Activated T-cell treated with anti-CD3 and anti-CD28 coated beads for 1 hour (primary cell): ENCODE data around the gene MICAL2.

Source experiments
- DNase-seq: peaks from one replicate; pipeline ENCODE4 v3.0.0-alpha.2; 2020; ENCODE audit warnings: low read depth

Gene MICAL2

GRCh38 chr11:12098601-12099000, 11.8 kb upstream of the MICAL2 start:
- no peak for DNase-seq

GRCh38 chr11:12099132-12099873, 11.1 kb upstream of the MICAL2 start:
- no peak for DNase-seq

DNA sequence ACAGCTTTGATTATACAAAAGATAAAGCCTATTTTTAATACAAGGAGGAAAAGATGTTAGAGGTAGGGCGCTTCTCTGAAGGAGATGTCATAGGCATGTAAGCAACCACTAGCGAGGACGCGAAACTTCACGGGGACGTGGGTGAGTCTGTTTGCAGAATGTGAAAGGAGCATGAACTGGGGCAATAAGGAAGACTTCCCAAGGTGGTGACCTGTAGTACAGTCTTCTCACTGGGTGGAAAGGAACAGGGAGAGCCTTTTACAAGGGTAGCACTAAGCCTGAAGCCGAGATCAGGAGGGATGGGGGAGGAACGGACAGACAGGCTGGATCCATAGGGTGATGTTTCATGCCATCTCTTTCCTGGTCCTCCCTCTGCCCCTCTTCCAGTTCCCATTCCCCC, 10.0 kb upstream of the MICAL2 start:
- DNase-seq: no peak

GRCh38 chr11:12100841-12101242, 9.5 kb upstream of the MICAL2 start:
- no peak for DNase-seq

- no peak for DNase-seq
Observed at GRCh38 chr11:12101318-12101717, 9.1 kb upstream of the MICAL2 start.

DNA sequence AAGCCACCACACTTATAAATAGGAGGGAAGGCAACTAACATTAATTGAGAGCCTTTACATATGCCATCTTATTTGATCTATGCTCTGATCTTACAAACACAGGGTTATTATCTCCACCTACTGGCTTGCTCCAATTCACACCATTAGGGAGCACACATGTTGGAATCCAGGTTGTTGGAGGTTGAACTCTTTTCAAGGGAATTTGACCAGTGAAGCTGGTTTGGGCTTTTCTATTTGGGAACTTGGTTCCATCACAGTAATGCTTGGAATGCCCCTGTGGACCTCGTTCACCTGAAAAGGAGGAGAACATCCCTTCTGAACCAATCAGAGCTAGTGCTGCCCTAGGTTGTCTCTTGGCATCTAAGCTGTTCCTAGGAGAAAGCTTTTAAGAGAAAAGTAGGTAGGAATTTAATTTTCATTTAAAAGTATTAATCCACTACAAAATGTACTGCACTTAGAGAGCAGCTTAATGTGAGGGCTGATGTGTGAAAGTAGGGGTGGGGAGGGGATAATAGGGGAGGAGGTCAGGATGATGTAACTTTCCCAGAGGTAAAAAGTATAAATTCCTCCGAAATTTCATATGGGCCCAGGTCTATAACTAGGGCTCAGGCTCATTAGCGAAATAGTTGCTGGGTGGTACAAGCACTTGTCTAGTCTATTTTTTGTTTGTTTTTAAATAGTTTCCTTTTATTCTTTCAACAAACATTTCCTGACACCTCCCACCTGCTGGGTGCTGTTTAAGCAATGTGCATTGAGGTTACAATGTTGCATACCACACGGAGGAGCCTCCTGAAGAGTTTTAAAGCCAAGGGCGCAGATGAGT, 7.6 kb upstream of the MICAL2 start:
- DNase-seq: no peak

GRCh38 chr11:12103411-12104225, 6.8 kb upstream of the MICAL2 start:
- DNase-seq: no peak

DNA sequence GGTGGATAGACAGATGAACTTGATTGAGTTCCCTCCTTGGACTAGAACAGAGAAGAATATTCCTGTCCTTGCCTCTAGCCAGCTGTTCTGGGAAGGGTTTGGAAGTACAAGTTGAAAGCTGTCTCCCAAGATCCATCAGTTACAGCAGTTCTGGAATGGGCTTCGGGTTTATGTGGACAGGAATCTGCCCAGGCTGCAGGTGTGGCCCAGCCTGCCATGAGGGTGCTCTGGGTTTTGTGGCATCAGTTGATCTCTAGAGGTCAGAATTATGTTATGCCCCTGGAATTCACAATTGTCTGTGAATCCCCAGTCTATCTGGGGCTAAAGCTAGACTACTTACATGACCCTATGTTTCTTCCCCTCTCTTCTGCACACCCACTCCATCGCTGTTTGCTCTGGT, 4.9 kb upstream of the MICAL2 start:
- no peak for DNase-seq

GRCh38 chr11:12106101-12106500, 4.3 kb upstream of the MICAL2 start:
- no peak for DNase-seq

- DNase-seq: no peak
Observed at GRCh38 chr11:12106501-12106900, 3.9 kb upstream of the MICAL2 start.

DNA sequence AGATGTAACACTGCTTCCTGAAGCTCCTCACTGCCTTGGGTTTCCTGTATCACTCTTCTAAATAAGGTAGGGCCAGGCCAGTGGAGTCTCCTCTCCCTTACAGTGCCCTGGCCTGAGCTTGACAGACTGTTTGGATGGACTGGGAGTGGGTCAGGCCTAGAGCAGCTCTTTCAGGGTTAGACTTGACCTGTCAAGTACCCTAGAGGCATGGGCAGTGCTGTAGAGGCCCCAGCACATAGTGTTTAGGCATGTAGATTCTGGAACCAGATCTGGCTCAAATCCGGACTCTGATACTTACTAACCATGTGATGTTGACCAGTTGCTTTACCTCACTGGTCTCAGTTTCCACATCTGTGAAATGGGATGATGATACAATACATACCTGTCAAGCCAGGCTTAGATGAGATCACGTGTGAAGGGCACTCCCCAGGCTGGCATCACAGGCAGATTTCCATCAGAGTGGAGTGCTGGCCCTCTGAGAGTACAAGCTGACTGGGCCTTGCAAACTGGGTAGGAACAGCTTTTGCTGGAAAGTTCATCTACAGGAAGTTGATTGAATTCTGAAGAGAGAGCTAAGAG, 1.4 kb upstream of the MICAL2 start:
- no peak for DNase-seq

DNA sequence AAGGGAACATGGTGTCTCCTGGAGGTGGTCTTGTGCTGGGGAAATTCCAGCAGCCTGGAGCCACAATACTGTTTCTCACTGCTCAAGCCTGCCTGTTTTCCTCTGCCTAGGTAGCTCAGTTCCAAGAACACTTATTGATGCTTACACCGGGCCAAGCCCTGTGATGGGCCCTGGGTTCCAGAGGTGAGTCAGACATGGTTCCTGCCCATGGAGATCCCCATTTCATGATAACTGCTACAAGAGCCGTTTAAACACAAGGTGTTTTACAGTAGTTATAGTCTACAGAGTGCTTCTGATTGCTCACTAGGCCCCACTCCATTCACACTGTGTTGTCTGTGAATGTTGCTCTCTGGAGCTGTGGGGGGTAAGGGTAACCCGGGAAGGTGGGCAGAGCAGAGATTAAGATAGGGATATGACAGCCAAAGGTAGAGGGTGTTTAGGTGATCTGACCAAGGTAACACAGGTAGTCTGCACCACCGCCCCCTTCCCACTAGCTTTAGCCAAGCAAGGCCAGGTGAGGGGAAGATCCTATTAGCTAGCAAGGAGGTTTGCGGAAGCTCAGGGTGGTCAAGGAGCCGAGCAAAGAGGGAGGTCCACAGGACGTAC, 696 bp upstream of the MICAL2 start:
- no peak for DNase-seq

DNA sequence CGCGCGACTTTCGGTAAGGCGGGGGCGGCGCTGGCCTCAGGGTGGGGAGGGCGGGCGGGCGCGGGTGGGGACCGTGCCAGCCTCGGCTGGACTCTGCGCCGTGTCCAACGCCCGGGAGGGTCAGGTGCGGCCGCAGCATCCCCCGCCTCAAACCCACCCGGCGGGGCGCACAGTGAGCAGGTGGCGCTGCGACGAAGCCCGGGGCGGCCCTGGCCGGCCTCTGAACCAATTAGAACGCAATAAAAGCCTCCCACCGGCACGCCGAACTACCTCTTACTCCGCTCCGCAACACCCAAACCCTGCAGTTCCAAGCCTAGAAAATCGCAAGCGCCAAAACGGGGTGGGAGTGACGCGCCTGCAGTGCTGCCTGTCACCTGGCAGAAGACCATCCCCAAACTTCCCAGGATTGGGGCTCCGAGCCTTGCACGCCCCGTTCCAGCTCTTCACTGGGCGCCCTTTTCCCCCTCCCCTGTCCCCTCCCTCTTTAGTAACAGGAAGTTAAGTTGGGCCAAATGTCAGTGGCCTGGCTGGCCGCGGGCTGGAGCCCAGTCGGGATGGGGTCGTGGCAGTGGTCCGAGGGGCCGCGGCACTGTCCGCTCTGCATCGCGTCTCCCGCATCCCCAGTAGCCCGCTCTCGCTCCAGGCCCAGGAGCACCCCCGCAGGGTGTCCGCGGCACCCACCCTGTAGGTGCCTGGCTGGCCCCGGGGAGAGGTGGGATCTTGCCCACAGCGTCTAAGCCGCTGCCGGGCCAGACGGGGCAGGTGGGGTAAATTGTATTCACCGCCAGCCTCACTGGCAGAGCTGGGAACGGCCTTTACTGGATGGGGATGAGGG, 541 bp downstream of the MICAL2 start:
- DNase-seq: no peak

DNA sequence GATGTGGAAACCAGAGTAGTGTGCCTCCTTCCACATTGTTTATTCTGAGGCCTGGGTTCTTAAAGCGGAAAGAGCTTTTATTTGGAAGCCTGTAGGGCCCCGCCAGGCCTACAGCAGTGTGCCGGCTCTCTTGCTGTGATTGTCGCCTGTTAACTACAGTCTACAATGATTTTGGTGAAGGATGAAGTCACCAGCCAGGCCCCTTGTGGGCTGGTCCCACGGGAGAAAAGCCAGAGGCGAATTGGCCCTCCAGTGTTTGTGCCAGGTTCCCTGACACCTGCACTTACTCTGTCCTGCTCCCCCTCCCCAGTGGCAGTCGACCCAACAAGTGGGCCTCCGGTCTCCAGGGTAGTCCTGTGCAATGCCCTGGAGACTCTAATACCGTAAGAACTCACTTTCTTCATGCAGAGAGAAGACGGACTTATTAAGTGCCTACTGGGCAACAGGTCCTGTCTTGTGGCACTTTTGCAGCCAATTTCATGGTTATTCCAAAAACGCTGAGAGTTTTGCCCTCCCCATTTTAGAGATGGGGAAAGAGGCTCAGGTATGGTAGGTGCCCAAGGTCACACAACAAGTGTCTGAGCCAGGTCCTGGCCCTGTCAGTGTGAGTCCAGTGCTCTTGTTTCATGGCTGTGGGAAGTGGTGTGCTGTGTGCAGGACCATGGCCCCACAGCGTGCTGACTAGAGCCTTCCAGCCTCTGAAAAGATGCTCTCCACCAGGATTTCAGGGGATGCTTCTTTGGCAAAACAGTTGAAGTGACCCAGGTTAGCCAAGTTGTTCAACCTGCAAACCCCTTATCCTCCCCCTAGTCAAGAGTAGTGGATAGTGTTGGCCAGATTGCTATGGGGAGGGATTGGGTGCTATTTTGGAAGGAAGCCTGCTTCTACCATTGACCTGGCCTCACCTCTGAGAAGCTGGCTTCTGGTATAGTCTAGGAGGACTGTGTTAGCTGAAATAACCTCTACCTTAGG, 1.4 kb downstream of the MICAL2 start:
- DNase-seq: no peak

GRCh38 chr11:12112750-12113149, 2.4 kb downstream of the MICAL2 start:
- DNase-seq: no peak

DNA sequence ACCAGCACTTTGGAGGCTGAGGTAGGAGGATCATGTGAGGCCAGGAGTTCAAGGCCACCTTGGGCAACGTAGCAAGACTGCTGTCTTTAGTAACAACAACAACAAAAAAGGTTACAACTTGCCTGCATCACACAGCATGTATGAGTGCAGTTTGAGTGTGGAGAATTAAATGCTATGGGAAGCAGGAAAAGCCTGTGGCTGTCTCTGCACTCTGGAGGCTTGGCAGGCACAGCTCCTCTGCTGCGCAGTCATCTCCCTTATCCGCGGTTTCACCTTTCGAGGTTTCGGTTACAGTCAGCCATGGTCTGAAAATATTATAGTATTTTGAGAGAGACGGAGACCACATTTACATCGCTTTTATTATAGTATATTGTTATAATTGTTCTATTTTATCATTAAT, 2.9 kb downstream of the MICAL2 start:
- no peak for DNase-seq

DNA sequence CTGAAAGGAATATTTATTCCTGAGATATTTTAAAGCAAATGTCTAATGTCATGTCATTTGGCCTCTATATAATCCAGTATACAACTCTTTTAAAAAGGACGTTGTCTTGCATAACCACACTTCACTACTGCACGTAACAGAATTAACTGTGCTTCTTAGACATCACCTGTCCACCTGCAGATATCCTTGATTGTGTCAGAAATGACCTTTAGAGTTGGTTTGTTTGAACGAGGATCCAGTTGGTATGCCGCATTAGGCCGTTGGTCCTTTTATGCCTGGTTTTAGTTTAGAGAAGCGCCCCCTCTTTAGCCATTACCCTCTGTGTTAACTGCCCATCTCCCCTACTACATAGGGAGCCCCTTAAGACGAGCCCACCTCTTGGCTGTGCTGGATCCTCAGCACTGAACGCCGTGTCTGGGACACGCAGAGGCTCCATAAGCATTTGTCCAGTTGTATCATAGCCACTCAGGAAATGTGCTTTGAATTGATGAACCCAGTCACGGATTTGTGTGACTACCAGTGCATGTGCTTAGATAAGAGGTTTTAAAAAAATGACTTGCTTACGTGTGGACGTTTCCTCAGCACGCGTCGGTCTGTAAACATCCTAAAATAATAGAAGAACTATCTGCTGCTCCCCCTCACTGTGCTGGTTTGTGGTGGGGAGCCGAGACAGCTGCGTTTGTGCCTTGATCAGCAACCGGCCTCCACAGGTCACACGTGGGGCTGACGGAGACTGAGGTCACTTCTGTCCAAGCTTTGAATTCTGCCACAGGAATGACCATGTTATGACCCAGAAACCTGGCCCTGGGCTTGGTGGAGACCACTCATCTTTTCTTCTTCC, 4.0 kb downstream of the MICAL2 start:
- DNase-seq: no peak

DNA sequence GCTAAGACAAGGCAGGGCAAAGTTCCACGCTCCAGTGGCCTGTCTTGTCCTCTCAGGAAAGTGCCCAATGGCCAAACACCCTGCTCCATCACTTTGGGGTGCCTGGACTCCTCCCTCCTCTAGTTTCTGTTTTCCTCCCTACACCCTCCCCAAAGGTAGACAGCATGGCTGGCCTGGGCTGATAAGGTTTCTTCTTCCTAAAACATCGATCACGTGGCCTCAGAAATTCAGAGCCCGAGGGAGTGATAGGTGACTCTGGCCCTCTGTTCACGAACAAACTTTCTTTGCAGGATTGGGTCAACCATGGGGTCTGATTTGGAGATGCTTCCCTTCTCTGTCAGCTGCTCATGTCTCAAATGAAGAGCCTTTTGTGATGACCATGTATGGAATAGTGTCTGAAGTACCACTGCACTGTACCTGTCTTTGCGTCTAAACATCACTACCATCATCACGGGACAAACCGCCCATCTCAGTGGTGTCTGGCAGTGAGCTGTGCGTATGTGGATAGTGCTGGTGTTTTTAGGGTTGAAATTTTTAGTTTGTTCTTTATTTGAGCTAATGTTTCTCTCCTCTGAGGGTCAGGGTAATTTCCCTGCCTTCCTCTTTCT, 6.1 kb downstream of the MICAL2 start:
- DNase-seq: no peak
